Caki2 (cell line): ENCODE data around the gene NFATC3. TPM values are rescaled to one million over a fixed set of nuclear protein-coding genes. Genes with fewer than 3 reads are reported as not detected.
"Not testable (repeated sequence)": the region's sequence is repeated elsewhere in the genome, so short reads cannot be mapped to it uniquely, and the experiment has no call there.

Source experiments
- DNase-seq: peaks from one replicate; pipeline ENCODE4 v3.0.0-alpha.2; 2015; ENCODE audit warnings: low read depth
- in situ Hi-C: cut with HindIII; loops from 2 replicates; pipeline ENCODE4 v1.10.0; 2016; ENCODE audit warnings: low sequenced_read_pairs, low pct_unique_long_range_greater_than_20kb, mixed read lengths
- total RNA-seq: library from RNA; depleted of rRNA; stranded (reverse); fragments of >200 nt; shearing (Covaris generic); gene quantifications from 2 replicates; pipeline ENCODE4 v1.2.3, GENCODE V29; 2014; ENCODE audit warnings: low replicate concordance

Gene NFATC3
- total RNA-seq, 1 experiment from 2014 or later: 15.9 TPM

DNA sequence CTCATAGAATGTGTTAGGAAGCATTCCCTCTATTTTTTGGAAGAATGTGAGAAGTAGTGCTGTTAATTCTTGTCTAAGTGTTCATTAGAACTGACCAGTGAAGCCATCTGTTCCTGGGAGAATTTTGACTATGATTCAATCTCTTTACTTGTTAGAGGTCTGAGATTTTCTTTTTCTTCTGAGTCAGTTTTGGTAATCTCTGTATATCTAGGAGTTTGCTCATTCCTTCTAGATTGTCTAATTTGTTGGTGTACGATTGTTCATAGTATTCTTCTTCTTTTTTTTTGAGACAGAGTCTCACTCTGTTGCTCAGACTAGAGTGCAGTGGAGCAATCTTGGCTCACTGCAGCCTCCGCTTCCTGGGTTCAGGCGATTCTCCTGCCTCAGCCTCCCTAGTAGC, 20.4 kb downstream of the NFATC3 start:
- DNase-seq: no peak
- in situ Hi-C loops: no loop called here

DNA sequence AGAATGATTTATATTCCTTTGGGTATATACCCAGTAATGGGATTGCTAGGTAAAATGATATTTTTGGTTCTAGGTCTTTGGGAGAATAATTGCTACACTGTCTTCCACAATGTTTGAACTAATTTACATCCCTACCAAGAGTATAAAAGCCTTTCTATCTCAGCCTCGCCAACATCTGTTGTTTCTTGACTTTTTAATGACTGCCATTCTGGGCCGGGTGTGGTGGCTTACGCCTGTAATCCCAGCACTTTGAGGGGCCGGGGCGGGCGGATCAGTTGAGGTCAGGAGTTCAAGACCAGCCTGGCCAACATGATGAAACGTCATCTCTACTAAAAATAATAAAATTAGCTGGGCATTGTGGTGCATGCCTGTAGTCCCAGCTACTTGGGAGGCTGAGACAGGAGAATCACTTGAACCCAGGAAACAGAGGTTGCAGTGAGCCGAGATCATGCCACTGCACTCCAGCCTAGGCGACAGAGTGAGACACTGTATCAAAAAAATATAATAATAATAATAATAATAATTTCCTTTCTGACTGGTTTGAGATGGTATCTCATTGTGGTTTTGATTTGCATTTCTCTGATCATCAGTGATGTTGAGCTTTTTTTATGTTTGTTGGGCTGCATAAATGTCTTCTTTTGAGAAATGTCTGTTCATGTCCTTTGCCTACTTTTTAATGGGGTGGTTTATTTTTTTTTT, 22.2 kb downstream of the NFATC3 start:
- DNase-seq, in situ Hi-C loops: not testable (repeated sequence)

DNA sequence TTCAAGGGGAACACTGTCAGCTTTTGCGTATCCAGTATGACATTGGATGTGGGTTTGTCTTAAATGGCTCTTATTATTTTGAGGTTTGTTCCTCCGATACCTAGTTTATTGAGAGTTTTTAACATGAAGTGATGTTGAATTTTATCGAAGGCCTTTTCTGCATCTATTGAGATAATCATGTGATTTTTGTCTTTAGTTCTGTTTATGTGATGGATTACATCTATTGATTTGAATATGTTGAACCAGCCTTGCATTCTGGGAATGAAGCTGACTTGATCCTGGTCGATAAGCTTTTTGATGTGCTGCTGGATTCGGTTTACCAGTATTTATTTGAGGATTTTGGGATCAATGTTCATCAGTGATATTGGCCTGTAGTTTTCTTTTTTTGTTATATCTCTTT, 24.0 kb downstream of the NFATC3 start:
- in situ Hi-C loops, DNase-seq: not testable (repeated sequence)

DNA sequence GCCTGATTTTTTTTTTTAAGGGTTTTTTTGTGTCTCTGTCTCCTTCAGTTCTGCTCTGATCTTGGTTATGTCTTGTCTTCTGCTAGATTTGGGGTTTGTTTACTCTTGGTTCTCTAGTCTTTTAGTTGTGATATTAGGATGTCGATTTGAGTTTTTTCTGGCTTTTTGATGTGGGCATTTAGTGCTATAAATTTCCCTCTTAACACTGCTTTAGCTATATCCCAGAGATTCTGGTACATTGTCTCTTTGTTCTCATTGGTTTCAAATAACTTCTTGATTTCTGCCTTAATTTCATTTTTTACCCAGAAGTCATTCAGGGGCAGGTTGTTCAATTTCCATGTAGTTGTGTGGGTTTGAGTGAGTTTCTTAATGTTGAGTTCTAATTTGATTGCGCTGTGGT, 25.4 kb downstream of the NFATC3 start:
- DNase-seq, in situ Hi-C loops: not testable (repeated sequence)

DNA sequence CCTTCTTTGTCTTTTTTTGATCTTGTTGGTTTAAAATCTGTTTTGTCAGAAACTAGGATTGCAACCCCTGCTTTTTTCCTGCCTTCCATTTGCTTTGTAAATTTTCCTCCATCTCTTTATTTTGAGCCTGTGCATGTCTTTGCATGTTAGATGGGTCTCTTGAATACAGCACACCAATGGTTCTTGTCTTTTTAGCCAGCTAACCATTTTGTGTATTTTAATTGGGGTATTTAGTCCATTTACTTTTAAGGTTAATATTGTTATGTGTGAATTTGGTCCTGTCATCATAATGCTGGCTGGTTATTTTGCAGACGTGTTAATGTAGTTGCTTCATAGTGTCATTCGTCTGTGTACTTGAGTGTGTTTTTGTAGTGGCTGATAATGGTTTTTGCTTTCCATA, 26.2 kb downstream of the NFATC3 start:
- in situ Hi-C loops: no loop called here

DNA sequence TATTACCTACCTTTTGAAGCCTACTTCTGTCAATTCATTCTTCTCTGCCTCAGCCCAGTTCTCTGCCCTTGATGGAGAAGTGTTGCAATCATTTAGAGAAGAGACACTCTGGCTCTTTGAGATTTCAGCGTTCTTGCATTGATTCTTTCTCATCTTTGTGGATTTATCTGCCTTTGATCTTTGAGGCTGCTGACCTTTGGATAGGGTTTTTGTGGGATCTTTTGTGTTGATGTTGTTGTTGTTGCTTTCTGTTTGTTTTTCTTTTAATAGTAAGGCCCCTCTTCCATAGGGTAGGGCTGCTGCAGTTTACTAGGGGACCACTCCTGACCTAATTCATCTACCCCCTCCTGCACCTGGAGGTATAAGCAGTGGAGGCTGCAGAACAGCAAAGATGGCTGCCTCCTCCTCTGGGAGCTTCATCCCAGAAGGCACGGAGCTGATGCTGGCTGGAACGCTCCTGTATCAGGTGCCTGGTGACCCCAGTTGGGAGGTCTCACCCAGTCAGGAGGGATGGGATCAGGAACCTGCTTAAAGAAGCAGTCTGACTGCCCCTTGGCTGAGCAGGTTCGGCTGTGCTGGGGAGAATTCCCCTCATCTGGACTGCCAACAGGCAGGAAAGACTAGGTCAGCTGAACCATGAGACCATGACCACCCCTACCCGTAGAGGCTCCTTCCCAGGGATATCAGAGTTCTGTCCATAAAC, 28.0 kb downstream of the NFATC3 start:
- in situ Hi-C loops: no loop called here
- DNase-seq: no peak

More for the DNA sequence above, 26.2 kb downstream of the NFATC3 start:
- DNase-seq: no peak

DNA sequence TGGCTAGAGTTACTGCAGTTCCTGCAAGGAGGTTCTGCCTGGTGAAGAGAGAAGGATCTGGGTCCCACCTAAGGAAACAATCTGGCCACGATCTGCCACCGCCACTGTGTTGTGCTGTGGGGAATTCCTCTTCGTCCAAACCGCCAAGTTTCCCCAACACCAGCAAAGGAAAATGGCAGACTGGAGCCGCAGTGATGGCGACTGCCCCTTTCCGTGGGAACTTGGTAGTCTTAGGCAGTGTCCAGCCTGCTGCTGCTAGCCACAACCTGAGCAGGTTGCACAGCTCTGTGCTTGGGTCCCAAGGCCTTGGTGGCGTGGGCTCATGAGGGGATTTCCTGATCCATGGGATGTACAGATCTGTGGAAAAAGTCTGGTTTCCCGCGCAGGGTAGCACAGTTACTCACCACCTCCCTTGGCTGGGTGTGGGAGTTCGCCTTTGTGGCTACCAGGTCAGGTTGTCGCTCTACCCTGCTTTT, 28.6 kb downstream of the NFATC3 start:
- DNase-seq: no peak
- in situ Hi-C loops: no loop called here

DNA sequence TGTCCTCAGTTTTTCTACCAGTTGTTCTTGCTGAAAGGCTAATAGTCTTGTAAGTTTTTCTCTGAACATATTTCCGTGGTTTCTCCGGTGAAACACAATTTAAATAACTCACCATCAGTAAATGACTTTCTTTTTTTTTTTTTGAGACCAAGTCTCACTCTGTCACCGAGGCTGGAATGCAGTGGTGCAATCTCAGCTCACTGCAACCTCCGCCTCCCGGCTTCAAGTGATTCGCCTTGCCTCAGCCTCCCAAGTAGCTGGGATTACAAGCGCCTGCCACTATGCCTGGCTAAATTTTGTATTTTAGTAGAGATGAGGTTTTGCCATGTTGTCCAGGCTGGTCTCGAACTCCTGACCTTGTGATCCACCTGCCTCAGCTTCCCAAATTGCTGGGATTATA, 29.8 kb downstream of the NFATC3 start:
- in situ Hi-C loops, DNase-seq: not testable (repeated sequence)

DNA sequence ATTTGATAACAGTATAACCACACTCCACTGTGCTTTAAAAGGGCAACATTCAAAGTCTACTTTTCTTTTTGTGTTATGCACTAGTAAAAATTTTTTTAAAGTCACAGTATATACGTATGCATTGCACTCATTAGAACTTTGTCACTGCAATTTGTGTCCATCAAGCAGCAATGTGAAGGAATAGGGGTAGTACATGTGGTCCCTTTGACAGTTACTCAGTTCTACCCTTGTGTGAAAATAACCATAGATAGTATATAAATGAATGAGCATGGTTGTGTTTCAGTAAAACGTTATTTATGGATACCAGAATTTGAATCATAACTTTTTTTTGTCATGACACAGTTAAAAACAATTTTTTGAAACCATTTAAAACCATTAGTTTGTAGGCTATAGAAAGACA, 30.7 kb downstream of the NFATC3 start:
- in situ Hi-C loops: no loop called here
- no peak for DNase-seq

DNA sequence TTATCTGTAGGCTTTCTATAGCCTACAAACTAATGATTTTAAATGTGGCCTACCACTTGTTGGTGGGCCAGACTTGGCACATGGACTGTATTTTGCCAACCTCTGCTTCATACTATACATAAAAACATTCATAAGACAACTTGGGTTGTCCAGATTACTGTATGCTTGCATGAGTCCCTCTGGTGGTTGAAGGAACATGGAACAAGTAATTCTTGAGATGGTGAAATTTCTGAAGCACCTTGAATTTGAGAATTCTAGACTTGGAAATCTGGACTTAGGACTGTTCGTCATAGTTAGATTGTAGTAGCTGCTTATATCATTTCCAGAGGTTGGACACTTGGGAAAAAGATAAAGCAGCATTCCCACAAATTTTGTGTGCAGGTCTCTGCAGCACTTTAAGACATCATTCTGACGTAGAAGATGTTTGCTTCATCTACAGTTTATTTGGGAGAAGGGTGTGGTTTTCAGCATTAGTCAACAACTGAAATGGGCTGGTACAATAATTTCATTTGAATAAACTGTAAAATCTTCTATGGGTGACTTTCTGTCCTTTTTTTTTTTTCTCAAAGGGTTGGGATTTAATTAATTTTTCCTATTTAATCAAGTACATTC, 31.2 kb downstream of the NFATC3 start:
- in situ Hi-C loops: no loop called here
- no peak for DNase-seq

DNA sequence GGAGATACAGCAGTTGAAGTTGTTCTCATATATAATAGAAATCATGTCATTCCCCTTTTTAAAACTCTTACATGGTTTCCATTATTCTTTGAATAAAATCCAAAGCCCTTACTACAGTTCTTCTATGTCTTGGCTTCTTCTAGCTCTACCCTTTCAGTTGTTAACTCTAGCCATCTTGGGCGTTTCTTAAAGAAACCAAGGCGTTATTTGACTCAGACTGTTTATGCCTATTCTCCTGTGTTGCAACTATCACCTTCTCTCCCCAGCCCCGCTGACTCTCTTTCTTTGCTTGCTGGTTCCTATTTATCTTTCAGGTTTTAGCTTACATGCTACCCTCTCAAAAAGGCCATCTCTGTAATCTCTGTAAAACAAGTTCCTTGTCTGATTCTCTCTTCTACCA, 32.7 kb downstream of the NFATC3 start:
- DNase-seq: no peak
- in situ Hi-C loops: no loop called here

DNA sequence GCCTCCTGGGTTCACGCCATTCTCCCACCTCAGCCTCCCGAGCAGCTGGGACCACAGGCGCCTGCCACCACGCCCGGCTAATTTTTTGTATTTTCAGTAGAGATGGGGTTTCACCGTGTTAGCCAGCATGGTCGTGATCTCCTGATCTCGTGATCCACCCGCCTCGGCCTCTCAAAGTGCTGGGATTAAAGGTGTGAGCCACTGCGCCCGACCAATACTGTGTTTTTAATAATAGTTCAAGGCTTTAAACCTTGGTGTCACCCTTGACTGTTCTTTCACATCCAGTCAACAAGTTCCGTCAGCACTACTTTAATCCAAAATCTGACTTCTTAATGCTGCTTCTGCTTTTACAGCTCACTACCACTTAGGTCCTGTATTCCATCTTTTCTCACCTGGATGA, 33.8 kb downstream of the NFATC3 start:
- in situ Hi-C loops, DNase-seq: not testable (repeated sequence)

DNA sequence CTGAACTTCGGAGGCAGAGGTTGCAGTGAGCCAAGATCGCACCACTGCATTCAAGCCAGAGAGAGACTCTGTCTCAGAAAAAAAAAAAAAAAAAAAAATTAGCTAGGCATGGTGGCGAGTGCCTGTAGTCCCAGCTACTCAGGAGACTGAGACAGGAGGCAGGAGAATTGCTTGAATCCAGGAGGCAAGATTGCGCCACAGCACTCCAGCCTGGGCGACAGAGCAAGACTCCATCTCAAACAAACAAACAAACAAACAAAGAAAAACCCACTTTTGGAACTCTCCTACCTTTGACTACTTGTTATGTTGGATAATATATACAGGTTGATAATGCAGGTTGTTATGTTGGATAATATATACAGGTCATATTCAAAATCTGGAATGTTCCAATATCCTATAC, 35.3 kb downstream of the NFATC3 start:
- in situ Hi-C loops, DNase-seq: not testable (repeated sequence)

DNA sequence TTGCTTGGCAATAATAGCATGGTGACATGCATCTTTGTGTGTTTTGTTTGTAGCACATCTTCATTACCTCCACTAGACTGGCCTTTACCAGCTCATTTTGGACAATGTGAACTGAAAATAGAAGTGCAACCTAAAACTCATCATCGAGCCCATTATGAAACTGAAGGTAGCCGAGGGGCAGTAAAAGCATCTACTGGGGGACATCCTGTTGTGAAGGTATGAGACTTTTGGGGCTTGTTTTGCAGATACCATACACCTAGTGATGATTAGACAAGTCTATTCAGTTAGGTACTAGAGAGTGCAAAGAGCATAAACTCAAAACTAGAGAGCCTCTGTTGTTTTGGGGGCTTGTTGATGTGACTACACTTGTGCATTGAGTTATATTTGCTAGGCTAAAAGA, 41.2 kb downstream of the NFATC3 start:
- in situ Hi-C loops: no loop called here
- no peak for DNase-seq

DNA sequence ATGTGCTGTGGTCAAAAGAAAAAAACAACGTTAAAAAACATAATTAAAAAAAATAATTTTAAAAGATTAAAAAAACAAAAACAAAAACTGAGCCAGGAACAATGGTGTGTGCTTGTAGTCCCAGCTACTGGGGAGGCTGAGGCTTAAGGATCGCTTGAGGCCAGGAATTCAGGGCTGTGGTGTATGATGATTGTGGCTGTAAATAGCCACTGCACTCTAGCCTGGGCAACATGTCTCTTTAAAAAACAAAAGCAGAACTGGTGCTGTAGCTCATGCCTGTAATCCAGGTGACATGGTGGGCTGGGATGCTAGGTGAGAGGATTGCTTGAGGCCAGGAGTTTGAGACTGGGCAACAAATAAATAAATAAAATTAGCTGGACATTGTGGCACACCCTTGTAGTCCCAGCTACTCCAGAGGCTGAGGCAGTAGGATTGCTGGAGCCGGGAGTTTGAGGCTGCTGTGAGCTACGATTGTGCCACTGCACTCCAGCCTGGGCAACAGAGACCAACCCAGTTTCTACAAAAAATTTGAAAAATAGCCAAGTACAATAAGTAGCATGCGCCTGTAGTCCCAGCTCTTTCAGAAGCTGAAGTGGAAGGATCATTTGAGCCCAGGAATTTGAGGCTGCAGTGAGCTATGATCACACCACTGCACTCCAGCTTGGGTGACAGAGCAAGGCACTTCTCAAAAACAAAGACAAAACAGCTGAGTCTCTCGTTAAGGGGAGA, 43.6 kb downstream of the NFATC3 start:
- in situ Hi-C loops: no loop called here
- peak; percentile 58 for DNase-seq

DNA sequence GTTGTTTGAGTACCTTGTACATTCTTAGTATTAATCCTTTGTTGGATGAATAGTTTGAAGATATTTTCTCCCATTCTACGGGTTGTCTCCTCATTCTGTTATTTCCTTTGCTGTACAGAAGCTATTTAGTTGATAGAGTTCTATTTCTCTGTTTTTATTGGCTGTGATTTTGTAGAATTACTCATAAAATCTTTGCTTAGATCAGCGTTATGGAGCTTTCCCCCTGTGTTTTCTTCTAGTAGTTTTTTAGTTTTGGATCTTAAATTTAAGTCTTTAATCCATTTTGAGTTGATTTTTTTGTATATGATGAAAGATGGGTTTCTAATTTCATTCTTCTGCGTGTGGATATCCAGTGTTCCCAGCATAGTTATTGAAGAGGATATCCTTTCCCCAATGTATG, 45.4 kb downstream of the NFATC3 start:
- in situ Hi-C loops: no loop called here
- DNase-seq: no peak

DNA sequence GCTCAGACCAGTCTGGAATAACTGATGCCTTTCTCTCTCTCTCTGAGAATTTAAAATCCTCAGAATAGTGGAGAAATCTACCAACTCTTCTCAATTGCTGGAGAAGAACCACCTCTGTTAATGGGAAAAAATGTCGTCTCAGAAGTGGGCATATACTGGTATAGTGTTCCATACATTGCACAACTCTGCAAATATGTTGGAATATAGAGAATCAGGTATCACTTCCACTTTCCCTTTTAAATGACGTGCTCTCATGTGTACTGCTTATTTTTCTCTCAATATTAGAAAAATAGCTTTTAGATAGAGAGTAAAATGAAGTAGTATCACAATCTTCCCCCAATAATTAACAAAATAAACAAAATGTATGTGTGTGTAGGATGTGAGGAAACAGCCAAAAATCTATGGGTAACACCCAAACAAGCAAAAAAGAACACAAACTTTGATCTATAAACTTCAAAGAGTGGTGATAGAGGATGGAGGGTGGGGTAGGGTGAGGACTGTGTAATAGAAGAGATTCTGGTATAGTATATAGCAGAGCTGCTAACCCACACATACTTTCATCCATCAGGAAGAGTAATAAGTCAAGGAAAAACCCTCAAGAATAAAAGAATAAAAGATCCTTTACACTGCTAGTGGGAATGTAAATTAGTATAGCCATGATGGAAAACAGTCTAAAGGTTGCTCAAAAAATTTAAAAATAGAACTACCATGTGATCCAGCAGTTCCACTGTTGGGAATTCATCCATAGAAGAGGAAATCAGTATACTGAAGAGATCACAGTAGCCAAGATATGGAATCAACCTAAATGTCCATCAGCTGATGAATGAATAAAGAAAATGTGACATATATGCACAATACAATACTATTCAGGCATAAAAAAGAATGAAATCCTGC, 46.9 kb downstream of the NFATC3 start:
- no peak for DNase-seq
- in situ Hi-C loops: no loop called here

DNA sequence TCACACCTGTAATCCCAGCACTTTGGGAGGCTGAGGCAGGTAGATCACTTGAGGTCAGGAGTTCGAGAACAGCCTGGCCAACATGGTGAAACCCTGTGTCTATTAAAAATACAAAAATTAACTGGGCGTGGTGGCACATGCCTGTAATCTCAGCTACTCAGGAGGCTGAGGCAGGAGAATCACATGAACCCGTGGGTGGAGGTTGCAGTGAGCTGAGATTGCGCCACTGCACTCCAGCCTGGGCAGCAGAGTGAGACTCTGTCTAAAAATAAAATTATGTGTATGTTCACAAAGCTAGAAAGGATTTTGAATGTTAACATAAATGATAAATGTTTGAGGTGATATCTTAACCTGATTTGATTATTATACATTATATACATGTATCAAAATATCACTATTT, 47.8 kb downstream of the NFATC3 start:
- in situ Hi-C loops, DNase-seq: not testable (repeated sequence)
